ENCODE results near the gene PEX13.
"Not testable (repeated sequence)": the region's sequence is repeated elsewhere in the genome, so short reads cannot be mapped to it uniquely, and the experiment has no call there.

The PEX13 gene

GRCh38 chr2:61011678-61012077, 5.8 kb upstream of the PEX13 start:
- no peak overlapping the region for H3K27ac ChIP-seq

GRCh38 chr2:61012303-61012702, 5.2 kb upstream of the PEX13 start:
- H3K27ac ChIP-seq = not testable (repeated sequence)

More at GRCh38 chr2:61011678-61012077, 5.8 kb upstream of the PEX13 start:
- no peak for TF ChIP-seq ZFX (IDR thresholded peaks at IDR 0.05; ENCODE audit: borderline replicate concordance)

- H3K27ac ChIP-seq = no peak overlapping the region
Observed at GRCh38 chr2:61013382-61013781, 4.1 kb upstream of the PEX13 start.

GRCh38 chr2:61014763-61015162, 2.8 kb upstream of the PEX13 start:
- H3K27ac ChIP-seq = peak overlapping the region; percentile 99
- TF ChIP-seq ZFX (IDR thresholded peaks at IDR 0.05; ENCODE audit: borderline replicate concordance) (no peak), CTCF (IDR thresholded peaks at IDR 0.05) (no peak)

More at GRCh38 chr2:61013382-61013781, 4.1 kb upstream of the PEX13 start:
- TF ChIP-seq ZFX (IDR thresholded peaks at IDR 0.05; ENCODE audit: borderline replicate concordance) (no peak), CTCF (IDR thresholded peaks at IDR 0.05) (no peak)

- TF ChIP-seq CTCF (IDR thresholded peaks at IDR 0.05) = no peak
- TF ChIP-seq ZFX (IDR thresholded peaks at IDR 0.05; ENCODE audit: borderline replicate concordance) = no peak
- H3K27ac ChIP-seq = peak overlapping the region; percentile 99
Observed at GRCh38 chr2:61015976-61016375, 1.5 kb upstream of the PEX13 start.

GRCh38 chr2:61016392-61017002, 1.0 kb upstream of the PEX13 start:
- TF ChIP-seq ZFX (IDR thresholded peaks at IDR 0.05; ENCODE audit: borderline replicate concordance) = no peak
- no peak for TF ChIP-seq CTCF (IDR thresholded peaks at IDR 0.05)
- peak overlapping the region; percentile 99 for H3K27ac ChIP-seq

GRCh38 chr2:61017003-61017555, 441 bp upstream of the PEX13 start:
- peak overlapping the region; percentile 99 for H3K27ac ChIP-seq
- TF ChIP-seq ZFX (IDR thresholded peaks at IDR 0.05; ENCODE audit: borderline replicate concordance) (no peak), CTCF (IDR thresholded peaks at IDR 0.05) (no peak)

GRCh38 chr2:61018318-61018755, 817 bp downstream of the PEX13 start:
- peak overlapping the region; percentile 99 for H3K27ac ChIP-seq
- TF ChIP-seq CTCF (IDR thresholded peaks at IDR 0.05) (no peak), ZFX (IDR thresholded peaks at IDR 0.05; ENCODE audit: borderline replicate concordance) (no peak)

Data from 22Rv1 (cell line).